ENCODE data around the gene TMEM120A.

Gene TMEM120A

DNA sequence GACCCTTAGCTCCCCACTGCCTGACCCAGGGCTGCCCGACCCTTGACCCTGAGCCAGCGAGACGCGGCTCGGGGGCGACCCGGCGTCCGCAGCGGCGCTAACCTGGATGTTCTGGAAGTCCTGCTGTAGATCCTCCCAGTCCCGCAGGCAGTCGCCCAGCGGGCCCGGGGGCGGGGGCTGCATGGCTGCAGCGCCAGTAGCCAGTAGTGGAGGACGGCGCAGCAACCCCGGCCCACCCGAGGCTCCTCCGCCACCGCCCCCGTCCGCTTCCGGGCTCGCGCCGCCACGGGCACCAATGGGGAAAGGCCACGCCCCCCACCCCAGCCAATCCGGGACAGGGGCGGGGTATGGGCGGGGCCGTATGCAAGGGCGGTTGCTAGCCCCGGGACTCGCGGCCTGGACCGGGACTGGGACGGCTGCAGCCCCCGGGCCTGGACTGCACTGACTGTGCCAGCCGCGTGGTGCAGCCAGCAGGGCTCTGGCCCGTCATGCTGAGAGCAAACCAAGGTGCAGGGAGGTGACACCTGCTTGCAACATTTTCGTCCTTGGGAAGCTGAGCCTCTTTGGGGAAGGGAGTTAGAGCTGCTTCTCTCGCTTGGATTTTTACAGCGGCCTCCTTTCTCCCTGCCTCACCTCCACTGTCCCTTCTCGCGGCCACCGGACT lies at the start of gene TMEM120A:
Gene TMEM120A (minus strand): TSS at position 208 of the 664 bp plus-strand sequence. CDS start 25 bp downstream, at position 183.
- H3K79me2 ChIP-seq (ENCODE audit: insufficient read depth, low read length), result no peaks in the 10 kb centered on the region
- H3K4me2 ChIP-seq (ENCODE audit: low read depth, low read length, poor library complexity, severe bottlenecking), result peak within 1 kb of the TSS; percentile 87
- no peaks in the 10 kb centered on the region for H3K9me3 ChIP-seq (ENCODE audit: insufficient read depth, low read depth, low read length)
- no peaks in the 10 kb centered on the region for H3K9me2 ChIP-seq (replicated peaks; ENCODE audit: low read depth, low read length)
- peaks cover 8% of the 10 kb centered on the region for H3K4me1 ChIP-seq (ENCODE audit: insufficient read depth, low read length, poor library complexity, severe bottlenecking)
- peak within 1 kb of the TSS; percentile 95 for H3K4me3 ChIP-seq (ENCODE audit: low read length, poor library complexity, severe bottlenecking)
- H3K27me3 ChIP-seq (ENCODE audit: insufficient read depth, low read length, poor library complexity, severe bottlenecking), result no peaks in the 10 kb centered on the region
- H2AFZ ChIP-seq (ENCODE audit: low read length), result peak within 1 kb of the TSS; percentile 81
- H3F3A ChIP-seq (ENCODE audit: low read depth), result no peaks in the 10 kb centered on the region
- H4K20me1 ChIP-seq (ENCODE audit: insufficient read depth, low read length, poor library complexity, severe bottlenecking), result peaks cover 3% of the 10 kb centered on the region
- H3K9ac ChIP-seq (ENCODE audit: low read depth, low read length, poor library complexity, severe bottlenecking), result peak within 1 kb of the TSS; percentile 71
- TF ChIP-seq, protein P1, sequence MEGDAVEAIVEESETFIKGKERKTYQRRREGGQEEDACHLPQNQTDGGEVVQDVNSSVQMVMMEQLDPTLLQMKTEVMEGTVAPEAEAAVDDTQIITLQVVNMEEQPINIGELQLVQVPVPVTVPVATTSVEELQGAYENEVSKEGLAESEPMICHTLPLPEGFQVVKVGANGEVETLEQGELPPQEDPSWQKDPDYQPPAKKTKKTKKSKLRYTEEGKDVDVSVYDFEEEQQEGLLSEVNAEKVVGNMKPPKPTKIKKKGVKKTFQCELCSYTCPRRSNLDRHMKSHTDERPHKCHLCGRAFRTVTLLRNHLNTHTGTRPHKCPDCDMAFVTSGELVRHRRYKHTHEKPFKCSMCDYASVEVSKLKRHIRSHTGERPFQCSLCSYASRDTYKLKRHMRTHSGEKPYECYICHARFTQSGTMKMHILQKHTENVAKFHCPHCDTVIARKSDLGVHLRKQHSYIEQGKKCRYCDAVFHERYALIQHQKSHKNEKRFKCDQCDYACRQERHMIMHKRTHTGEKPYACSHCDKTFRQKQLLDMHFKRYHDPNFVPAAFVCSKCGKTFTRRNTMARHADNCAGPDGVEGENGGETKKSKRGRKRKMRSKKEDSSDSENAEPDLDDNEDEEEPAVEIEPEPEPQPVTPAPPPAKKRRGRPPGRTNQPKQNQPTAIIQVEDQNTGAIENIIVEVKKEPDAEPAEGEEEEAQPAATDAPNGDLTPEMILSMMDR (conservative IDR thresholded peaks at IDR 0.05; ENCODE audit: low read length), result no peak
- no peak for TF ChIP-seq EZH2phosphoT487 (IDR thresholded peaks at IDR 0.05; ENCODE audit: borderline replicate concordance)
- H3K36me3 ChIP-seq (ENCODE audit: insufficient read depth, low read length), result no peaks in the 10 kb centered on the region

DNA sequence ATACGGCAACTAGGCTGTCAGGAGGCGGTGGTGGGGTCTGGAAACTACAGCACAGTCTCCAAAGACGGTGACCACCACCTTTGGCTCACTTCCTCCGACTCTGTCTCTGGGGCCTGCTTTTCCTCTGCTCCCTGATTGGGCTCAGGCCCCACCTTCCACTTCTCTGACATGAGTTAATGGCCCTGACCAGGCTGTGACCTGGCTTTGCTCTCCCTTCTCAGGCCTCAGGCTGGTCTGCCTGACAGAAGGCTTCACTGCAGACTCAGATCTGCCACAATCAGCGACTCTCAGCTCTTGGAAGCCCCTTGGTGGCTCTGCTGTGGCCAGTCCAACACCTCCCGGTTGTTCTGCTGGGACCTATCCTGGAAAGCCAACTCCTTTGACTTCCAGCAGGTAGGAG lies 45.7 kb upstream of the TMEM120A start:
- Histone ChIP-seq H3K79me2 (ENCODE audit: insufficient read depth, low read length) (peaks cover 5% of the 10 kb centered on the region; the same call in 1 of the 2 replicates), H3F3A (ENCODE audit: low read depth) (no peaks in the 10 kb centered on the region), H3K9me3 (ENCODE audit: insufficient read depth, low read depth, low read length) (no peaks in the 10 kb centered on the region), H3K9me2 (replicated peaks; ENCODE audit: low read depth, low read length) (no peaks in the 10 kb centered on the region), H3K4me2 (ENCODE audit: low read depth, low read length, poor library complexity, severe bottlenecking) (no peak overlapping the region), H2AFZ (ENCODE audit: low read length) (no peak overlapping the region), H3K9ac (ENCODE audit: low read depth, low read length, poor library complexity, severe bottlenecking) (no peak overlapping the region), H3K4me3 (ENCODE audit: low read length, poor library complexity, severe bottlenecking) (no peak overlapping the region), H3K4me1 (ENCODE audit: insufficient read depth, low read length, poor library complexity, severe bottlenecking) (peaks cover 5% of the 10 kb centered on the region), H4K20me1 (ENCODE audit: insufficient read depth, low read length, poor library complexity, severe bottlenecking) (no peaks in the 10 kb centered on the region), H3K27me3 (ENCODE audit: insufficient read depth, low read length, poor library complexity, severe bottlenecking) (no peaks in the 10 kb centered on the region), H3K36me3 (ENCODE audit: insufficient read depth, low read length) (no peaks in the 10 kb centered on the region)
- TF ChIP-seq EZH2phosphoT487 (IDR thresholded peaks at IDR 0.05; ENCODE audit: borderline replicate concordance), result no peak
- TF ChIP-seq, protein P1 (conservative IDR thresholded peaks at IDR 0.05; ENCODE audit: low read length), result no peak

DNA sequence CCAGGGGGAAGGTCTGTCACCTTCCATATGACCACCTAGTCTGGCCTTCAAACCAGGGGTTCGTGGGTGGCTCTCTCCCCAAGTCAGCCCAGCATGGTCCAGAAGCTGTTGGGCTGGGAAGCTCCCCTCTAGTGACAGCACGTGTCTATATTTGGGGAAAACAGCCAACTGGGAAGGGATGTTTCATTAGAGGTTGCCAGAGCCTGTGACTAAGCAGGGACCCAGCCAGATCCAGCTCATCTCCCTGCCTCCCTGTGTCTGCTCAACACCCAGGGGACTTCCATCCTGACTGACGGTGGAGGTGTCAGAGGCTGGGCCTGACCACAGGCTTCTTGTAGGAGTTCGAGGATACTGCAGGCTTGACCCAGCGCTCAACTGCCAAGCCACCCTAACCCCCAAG lies 42.9 kb upstream of the TMEM120A start:
- Histone ChIP-seq H3K9ac (ENCODE audit: low read depth, low read length, poor library complexity, severe bottlenecking) (no peak overlapping the region), H3K27me3 (ENCODE audit: insufficient read depth, low read length, poor library complexity, severe bottlenecking) (no peaks in the 10 kb centered on the region), H2AFZ (ENCODE audit: low read length) (no peak overlapping the region), H3K4me1 (ENCODE audit: insufficient read depth, low read length, poor library complexity, severe bottlenecking) (no peaks in the 10 kb centered on the region), H4K20me1 (ENCODE audit: insufficient read depth, low read length, poor library complexity, severe bottlenecking) (no peaks in the 10 kb centered on the region), H3K4me2 (ENCODE audit: low read depth, low read length, poor library complexity, severe bottlenecking) (no peak overlapping the region), H3F3A (ENCODE audit: low read depth) (no peaks in the 10 kb centered on the region), H3K79me2 (ENCODE audit: insufficient read depth, low read length) (no peaks in the 10 kb centered on the region), H3K4me3 (ENCODE audit: low read length, poor library complexity, severe bottlenecking) (no peak overlapping the region), H3K36me3 (ENCODE audit: insufficient read depth, low read length) (no peaks in the 10 kb centered on the region), H3K9me2 (replicated peaks; ENCODE audit: low read depth, low read length) (no peaks in the 10 kb centered on the region), H3K9me3 (ENCODE audit: insufficient read depth, low read depth, low read length) (no peaks in the 10 kb centered on the region)
- TF ChIP-seq, protein P1 (conservative IDR thresholded peaks at IDR 0.05; ENCODE audit: low read length), result no peak
- TF ChIP-seq EZH2phosphoT487 (IDR thresholded peaks at IDR 0.05; ENCODE audit: borderline replicate concordance), result no peak

Data from Loucy (cell line).